ENCODE measurements around the gene KLHDC10.
"Not testable (repeated sequence)": the region's sequence is repeated elsewhere in the genome, so short reads cannot be mapped to it uniquely, and the experiment has no call there.

DNA sequence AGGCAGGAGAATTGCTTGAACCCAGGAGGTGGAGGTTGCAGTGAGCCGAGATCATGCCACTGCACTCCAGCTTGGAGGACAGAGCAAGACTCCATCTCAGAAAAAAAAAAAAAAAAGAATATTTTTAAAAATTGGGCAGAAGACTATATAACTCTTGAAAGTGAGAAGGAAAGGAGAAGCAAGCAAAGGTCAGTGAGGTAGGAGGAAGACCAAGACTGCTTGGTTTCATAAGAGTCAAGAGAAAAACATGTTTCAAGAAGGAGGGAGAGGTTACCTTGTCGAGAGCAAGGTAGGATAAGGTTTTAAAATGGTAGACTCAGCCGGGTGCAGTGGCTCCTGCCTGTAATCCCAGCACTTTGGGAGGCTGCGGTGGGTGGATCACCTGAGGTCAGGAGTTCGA lies 14.9 kb downstream of the KLHDC10 start:
- TF ChIP-seq, protein P1, sequence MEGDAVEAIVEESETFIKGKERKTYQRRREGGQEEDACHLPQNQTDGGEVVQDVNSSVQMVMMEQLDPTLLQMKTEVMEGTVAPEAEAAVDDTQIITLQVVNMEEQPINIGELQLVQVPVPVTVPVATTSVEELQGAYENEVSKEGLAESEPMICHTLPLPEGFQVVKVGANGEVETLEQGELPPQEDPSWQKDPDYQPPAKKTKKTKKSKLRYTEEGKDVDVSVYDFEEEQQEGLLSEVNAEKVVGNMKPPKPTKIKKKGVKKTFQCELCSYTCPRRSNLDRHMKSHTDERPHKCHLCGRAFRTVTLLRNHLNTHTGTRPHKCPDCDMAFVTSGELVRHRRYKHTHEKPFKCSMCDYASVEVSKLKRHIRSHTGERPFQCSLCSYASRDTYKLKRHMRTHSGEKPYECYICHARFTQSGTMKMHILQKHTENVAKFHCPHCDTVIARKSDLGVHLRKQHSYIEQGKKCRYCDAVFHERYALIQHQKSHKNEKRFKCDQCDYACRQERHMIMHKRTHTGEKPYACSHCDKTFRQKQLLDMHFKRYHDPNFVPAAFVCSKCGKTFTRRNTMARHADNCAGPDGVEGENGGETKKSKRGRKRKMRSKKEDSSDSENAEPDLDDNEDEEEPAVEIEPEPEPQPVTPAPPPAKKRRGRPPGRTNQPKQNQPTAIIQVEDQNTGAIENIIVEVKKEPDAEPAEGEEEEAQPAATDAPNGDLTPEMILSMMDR (IDR thresholded peaks at IDR 0.05; ENCODE audit: borderline replicate concordance, extremely low read depth, low read length, poor library complexity, severe bottlenecking), result not testable (repeated sequence)
- not testable (repeated sequence) for TF ChIP-seq EZH2 (IDR thresholded peaks at IDR 0.05; ENCODE audit: borderline replicate concordance, low read depth, low read length, severe bottlenecking)
